ENCODE measurements around the gene SMAP2. TPM values are rescaled to one million over a fixed set of nuclear protein-coding genes. Genes with fewer than 3 reads are reported as not detected.
"Not testable (repeated sequence)": the region's sequence is repeated elsewhere in the genome, so short reads cannot be mapped to it uniquely, and the experiment has no call there.

The SMAP2 gene
- 41.5 TPM for polyA plus RNA-seq (2013, experiment 1 of 2; ENCODE audit: insufficient read length)
- 43.4 TPM for polyA plus RNA-seq (2013, experiment 2 of 2; ENCODE audit: insufficient read length)

DNA sequence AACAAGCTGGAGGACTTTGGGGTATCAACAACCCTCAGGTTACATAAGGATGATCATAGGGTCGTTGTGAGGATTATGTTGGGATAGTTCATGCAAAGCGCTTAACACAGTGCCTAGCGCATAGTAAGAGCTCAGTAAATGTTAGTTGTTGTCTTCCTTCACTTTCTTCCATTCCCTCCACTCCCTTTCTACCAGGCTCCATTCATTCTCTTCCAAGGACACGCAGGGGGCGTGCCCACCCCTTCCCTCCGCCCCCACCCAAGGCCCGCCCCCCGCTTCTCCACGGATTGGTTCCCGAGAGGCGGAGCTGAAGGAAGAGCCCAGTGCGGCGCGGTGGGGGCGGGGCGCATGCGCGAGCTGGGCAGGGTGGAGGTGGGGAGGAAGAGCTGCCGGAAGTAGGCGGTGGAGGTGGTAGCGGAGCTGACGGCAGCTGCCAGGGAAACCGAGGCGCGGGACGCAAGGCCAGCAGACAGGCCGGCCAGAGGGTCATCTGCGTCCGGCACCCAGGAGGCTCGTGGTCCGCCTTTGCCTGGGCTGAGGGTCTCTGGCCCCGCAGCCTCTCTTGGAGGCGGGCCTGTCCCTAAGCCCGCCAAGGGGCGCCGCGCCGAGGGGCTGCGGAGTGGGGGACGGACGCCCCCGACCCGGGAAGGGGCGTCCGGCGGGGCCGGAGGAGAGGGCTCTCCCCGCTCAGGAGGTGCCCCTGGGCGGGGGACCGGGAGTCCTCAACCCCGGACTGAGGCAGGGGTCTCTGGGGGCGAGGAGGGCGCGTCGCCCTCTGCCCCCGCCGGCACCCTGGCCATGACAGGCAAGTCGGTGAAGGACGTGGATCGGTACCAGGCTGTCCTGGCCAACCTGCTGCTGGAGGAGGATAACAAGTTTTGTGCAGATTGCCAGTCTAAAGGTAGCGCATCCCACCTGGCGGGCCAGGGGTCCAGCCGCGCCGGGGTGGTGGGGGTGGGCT, at the start of gene SMAP2:
SMAP2 (plus strand) TSS at position 405 of the 961 bp plus-strand sequence; CDS start at position 799, 394 bp downstream.
- DNase-seq, result peak; percentile 96

DNA sequence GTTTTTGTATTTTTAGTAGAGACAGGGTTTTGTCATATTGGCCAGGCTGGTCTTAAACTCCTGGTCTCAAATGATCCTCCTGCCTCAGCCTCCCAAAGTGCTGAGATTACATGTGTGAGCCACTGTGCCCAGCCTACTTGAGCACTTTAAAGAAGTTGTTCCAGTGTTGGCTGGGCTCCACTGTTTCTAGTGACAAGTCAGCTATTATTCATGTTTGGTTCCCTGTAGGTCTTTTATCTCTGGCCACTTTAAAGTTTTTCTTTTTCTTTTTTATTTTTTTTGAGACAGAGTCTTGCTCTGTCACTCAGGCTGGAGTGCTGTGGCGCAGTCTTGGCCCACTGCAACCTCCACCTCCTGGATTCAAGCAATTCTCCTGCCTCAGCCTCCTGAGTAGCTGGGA, 42.1 kb upstream of the SMAP2 start:
- DNase-seq, result not testable (repeated sequence)

DNA sequence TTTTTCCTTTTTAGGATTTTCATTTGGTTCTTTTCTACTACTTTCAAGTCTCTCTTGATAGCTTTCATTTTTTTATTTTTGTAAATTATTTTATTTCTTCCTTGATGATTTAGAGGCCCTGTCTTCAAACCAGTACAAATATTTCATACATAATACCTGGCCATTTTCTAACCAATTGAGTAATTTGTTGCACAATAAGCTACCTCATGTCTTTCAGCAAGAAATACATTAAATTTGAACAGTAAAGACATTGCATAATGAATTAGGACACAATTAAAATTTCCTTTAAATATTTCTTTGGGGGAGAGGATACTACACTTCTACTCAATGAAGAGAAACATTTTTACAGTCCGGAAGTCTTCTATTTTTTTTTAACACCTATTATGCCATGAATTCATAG, 40.8 kb upstream of the SMAP2 start:
- no peak for DNase-seq

DNA sequence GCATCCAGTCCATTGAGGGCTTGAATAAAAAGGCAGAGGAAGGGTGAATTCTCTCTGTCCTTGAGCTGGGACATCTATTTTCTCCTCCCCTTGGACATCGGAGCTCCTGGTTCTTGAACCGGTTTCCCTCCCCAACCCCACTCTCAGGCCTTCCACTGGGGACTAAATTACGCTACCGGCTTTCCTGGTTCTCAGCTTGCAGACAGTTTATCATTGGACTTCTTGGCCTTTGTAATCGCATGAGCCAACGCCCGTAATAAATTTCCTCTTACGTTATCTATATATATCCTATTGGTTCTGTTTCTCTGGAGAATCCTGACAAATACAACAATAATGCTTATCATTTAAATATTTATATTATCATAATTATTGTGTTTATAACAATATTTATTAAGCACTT, 36.1 kb upstream of the SMAP2 start:
- DNase-seq, result no peak

DNA sequence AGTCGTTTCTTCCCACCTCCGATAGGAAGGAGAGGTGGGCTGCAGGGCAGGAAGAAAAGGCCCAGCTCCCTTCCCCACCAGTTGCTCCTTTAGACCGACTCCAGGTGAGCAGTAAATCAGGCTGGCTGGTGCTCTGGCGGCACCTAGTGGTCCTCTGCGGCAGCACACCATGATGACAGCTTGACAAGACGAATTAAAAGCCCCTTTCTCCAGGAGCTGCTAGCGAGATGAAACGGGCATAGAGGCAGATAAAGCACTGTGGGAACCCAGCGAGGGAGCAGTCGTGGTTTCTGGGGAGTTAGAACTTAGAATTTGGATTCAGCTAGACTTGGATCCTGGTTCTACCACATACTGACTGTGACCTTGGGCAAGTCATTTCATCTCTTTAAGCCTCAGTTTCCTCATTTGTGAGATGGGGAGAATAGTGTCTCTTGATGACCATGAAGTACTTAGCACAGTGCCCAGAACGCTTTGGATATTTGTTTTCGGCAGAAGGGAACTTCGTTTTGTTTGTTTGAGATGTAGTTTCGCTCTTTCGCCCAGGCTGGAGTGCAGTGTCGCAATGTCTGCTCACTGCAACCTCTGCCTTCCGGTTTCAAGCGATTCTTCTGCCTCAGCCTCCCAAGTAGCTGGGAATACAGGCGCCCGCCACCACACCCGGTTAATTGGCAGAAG, 34.6 kb upstream of the SMAP2 start:
- DNase-seq, result peak; percentile 73

DNA sequence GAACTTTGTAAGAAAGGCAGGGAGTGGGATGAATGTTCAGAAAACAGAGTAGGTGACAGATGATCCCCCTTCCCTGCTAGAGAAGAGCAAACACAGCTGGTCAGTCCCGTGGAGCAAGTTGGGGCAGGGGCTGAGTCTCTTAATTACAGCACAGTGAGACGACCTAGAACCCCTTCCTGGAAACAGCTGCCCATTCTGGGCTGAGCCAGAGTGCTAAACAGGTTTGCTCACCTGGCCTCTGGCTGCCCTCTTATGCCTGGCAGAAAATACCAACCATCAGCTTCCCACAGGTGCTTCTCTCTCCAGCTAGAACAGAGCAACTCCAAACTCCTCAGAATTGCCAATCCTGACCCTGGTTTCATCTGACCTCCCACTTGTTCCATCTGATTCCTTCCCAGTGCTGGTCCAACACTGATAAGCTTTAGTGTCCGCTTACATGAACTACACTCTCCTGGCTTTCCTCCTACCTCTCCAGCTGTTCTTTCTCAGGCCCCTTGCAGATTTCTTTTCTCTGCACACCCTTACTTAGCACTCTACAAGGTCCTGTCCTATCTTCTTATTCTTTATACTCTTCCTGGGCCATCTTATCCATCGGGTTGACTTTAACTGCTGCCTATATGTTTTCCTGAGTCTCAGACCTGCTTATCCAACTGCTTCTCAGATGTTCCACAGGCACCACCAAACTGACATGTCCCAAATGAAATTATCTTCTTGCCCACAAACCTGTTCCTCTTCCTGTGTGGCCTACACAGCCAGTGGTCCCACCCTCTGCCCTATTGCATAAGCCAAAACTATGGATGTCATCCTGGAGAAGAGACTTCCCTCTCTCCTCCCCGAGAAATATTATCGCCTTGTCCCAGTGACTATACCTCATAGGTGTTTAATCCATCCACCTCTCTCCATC, 33.9 kb upstream of the SMAP2 start:
- DNase-seq, result no peak

DNA sequence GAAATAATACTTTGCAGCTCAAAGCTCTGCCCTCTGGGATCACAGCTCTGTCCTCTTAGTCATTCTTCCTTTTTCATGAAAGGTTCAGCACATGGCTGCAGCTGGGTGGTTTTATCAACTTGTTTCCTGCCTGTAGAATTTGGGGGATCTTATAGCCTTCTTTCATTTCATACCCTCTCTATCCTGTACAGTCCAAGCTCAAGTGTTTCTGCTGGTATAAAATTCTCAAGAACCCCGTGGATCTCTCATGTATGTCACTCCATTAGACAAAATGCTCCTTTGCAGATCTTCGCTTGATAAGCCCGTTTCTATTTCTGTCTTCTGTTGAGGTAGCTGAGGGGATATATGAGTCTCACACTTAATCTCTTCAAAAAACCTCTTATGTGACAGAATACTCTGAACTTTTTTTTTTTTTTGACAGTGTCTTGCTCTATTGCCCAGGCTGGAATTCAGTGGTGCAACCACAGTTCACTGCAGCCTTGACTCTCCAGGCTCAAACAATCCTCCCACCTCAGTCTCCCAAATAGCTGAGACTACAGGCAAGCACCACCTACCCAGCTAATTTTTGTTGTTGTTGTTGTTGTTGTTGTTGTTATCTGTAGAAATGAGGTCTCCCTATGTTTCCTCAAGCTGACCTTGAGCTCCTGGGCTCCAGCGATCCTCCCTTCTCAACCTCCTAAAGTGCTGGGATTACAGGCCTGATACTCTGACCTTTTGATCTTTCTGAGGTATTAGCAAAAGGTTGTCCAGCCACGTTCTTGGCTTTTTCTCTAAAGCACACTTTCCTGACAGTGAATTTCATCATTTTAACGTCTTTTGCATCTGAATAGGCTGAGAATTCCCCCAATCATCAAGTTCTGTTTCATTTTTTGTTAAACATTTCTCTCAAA, 31.8 kb upstream of the SMAP2 start:
- no peak for DNase-seq

DNA sequence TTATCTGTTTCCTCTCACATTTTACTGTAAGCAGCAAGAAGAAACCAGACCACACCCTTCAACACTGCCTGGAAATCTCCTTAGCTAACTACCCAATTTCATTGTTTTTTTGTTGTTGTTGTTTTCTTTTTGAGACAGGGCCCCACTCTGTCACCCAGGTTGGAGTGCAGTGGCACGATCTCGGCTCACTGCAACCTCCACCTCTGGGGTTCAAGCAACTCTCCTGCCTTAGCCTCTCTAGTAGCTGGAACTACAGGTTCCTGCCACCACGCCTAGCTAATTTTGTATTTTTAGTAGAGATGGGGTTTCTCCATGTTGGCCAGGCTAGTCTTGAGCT, 31.2 kb upstream of the SMAP2 start:
- DNase-seq, result not testable (repeated sequence)

DNA sequence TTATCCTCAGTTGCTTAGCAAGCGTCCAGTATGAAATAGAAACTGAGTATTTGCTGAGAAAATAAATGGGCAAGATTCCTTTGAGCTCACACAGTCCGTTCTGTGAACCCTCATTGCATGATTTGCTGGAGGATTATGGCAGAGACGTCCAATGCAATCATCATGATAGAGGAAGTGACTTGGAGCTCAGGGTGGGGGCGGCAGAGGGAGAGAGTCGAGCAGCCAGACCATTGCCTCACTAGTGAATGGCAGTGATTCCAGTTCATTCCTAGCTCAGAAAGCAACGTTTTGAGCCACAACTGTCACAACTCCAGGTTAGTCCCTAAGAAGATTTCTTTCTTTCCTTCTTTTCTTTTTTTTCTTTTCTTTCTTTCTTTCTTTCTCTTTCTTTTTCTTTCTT, 28.9 kb upstream of the SMAP2 start:
- DNase-seq, result peak; percentile 46

DNA sequence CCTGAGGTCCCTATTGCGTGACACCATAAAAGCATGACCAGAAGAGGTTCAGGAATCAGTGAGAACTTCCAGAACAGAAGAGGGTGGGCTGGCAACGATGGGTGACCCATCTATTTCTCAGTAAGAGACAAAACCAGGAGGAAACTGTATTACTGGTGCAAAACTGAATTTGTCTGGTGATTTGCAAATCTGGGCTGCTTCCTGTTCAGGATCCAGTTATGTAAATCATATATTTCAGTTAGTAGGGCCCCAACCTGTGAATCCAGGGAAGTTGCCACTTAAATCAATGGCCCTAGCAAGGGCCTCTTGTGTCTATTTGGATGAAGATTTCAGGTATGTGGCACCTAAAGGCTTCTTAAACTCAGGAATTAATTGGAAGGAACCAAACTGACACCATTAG, 23.1 kb upstream of the SMAP2 start:
- DNase-seq, result no peak

DNA sequence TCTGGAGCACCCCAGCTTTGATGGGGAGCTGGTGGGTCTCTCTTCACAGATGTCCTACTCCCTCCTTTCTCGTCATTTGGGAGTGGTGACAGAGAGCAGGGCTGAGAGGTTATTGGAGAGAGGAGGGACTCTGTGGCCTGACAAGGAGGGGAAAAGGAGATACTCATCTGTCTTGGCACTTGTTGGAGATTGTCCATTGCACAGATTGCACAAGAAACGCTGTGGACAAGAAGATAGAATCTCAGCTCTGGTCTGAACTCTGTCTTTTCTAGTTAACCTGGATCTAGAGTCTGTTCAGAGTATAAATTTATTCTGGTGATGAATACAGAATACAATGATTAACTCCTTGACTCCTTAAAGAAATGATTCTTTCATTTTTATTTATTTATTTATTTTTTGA, 22.4 kb upstream of the SMAP2 start:
- no peak for DNase-seq

DNA sequence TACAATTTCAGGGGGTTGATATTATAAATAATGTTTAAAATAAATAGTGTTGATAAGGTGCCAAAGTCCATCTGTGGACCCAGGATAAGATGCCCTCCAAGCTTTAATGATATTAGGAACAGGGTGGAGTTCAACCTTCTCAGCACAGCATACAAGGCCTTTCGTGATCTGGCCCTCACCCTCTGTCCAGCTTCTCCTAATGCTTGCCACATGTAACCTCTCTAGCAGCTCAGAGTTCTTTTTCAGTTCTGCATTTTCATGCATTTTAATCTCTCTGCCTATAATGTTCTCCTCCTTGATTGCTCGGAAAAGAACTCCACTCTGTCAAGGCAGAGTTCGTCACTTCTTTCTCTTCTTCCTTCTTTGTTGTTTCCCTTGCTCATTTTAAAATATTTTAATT, 21.4 kb upstream of the SMAP2 start:
- DNase-seq, result no peak

DNA sequence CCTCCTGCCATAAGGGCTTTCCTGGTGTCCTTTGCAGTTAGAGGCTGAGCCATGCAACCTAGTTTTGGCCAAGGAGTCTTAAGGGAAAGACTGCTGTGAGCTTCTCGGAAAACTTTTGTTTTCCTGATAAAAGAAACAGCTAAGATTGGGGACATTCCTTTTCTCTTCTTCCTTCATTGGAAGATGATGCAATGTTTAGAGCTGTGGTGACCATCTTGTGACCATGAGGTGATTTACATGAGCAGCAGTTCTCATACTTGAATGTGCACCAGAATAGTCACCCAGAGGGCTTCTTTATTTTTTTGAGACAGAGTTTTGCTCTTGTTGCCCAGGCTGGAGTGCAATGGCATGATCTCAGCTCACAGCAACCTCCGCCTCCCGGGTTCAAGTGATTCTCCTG, 20.4 kb upstream of the SMAP2 start:
- no peak for DNase-seq

DNA sequence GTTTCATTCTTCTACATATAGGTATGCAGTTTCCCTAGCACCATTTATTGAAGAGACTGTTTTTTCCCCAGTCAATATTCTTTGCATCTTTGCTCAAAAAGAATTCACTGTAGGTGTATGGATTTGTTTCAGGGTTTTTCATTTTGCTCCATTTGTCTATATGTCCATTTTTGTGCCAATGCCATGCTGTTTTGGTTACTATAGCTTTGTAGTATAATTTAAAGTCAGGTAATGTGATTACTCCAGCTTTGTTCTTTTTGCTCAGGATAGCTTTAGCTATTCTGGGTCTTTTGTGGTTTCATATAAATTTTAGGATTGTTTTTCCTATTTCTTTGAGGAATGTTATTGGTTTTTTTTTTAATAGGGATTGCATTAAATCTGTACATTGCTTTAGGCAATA, 15.9 kb upstream of the SMAP2 start:
- no peak for DNase-seq

DNA sequence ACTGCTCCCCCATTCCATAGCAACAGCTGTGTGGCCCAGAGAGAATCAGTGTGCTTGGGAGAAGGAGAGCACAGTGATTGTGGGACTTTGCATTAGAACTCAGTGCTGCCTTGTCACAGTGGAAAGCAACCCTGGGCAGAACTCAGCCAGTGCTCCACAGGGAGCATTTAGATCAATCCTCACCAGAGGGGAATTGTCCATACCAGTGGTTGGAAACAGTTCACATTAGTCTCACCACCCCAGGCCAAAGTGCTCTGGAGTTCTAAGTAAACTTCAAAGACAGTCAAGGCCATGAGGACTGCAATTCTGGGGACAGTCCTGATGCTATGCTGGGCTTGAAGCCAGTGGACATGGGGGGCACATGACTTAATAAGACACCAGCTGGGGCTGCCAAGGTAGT, 12.9 kb upstream of the SMAP2 start:
- no peak for DNase-seq

DNA sequence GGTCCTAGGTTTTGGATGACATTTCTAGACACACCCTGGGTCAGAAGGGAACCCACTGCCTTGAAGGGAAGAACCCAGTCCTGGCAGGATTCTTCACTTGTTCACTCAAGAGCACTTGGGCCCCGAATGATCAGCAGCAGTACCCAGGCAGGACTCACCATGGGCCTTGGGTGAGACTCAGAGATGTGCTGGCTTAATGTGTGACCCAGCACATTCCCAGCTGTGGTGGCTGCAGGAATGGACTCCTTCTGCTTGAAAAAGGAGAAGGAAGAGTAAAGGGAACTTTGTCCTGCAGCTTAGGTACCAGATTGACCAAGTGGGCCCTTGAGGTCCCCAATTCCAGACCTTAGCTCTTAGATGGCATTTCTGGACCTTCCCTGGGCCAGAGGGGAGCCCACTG, 12.3 kb upstream of the SMAP2 start:
- DNase-seq, result no peak

DNA sequence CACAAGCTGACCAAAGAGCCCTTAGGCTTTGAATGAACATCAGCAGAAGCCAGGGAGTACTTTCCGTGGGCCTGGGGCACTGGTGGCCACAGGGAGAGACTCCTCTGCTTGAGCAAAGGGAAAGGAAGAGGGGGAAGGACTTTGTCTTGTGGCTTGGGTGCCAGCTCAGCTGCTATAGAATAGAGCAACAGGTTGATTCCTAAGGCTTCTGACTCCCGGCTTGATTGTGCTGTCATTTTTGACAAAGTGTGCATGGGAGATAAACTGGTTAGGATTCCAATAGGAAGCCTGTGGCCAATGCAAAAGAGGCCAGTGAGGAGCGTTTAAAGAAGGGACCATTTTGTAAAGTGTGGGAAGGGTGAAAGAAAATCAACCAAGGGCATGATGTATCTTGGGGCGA, 11.9 kb upstream of the SMAP2 start:
- DNase-seq, result no peak

DNA sequence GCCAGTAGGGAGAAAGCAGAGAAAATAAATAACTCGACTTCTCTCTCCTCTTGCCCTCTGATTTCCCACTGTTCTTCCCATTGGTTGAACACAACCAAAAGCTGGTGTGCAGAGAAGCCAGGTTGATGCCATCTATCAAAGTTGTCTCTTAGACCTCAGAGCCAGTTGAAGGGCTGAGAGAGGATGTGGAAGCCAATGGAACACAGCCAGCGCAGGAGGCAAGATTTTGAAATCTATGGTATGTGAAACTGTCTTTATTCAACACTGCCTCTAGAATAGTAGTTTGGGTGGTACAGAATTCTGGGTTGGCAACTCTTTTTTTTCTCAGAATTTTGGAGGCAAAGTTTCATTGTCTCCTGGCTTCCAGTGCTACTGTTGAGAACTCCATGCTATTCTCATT, 11.3 kb upstream of the SMAP2 start:
- no peak for DNase-seq

DNA sequence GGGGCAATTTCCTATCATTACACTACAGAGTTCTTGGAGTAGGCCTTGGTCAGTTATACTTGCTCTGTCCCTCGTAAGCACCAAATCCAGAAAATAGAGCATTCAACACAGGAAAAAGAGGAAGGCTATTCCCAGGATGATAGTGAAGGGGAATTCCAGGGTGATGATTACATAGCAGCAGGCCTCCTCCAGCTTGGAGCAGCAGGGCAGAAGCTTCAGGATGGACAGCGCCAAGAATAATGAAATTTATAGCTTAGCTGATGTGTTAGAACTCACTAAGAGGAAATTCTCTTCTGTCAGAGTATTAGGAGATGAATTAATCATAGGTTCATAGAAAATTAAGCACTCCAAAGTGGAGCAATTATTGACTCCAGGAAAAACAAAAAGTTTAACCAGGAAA, 10.8 kb upstream of the SMAP2 start:
- peak; percentile 65 for DNase-seq

DNA sequence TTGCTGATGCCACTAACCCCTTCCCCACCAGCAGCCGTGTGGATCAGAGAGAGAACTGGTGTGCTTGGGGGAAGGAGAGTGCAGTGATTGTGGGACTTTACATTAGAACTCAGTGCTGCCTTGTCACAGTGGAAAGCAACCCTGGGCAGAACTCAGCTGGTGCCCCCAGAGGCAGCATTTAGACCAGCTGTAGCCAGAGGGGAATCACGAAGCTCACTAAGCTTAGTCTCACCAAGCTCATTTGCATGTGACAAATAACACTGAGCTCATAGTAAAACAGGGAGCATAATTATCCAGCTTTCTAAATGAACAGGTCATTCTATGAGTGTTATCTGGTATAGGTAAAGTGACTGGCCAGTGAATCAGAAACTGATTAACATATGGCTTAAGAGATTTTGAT, 9.8 kb upstream of the SMAP2 start:
- DNase-seq, result no peak

DNA sequence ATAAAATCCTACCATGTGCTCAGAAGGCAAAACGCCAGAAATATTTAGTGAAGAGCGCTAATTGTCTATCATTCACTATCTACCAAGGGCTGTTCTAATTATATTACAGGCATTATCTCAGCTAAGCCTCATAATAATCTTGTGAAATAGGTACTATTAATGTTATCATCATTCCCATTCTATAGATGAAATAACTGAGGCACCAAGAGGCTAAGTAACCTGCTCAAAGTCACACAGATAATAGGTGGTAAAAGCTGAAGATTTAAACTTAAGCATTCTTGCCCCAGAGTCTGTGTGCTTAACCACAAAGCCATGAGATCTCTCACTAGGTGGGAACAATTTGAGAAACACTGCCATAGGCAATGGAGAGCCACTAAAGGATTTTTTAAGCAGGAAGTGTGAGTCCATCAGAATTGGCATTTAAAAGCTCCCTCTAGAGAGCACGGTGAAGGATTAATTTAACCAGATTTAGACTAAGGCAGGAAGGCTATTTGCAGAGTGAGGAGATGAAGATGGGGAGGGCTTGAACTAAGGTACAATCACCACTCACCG, 1.7 kb upstream of the SMAP2 start:
- DNase-seq, result no peak
